K562 (cell line): Measurements from ENCODE around the gene SRRT. TPM values are rescaled to one million over a fixed set of nuclear protein-coding genes. Genes with fewer than 3 reads are reported as not detected.

Experiments
- BDP1 ChIP-seq: IDR thresholded peaks from 3 replicates; pipeline ENCODE4 v1.6.1; 2011; ENCODE audit not compliant: insufficient read length, insufficient read depth
- HIVEP1 ChIP-seq: fragments of 250-450 bp; sonication (Bioruptor Pico); IDR thresholded peaks from 2 replicates; pipeline ENCODE4 v1.4.0; 2020; ENCODE audit warnings: mild to moderate bottlenecking
- LCOR ChIP-seq: sonication (generic); formaldehyde crosslinking; IDR thresholded peaks from 2 replicates; pipeline ENCODE4 v1.8.0; 2022; ENCODE audit warnings: mild to moderate bottlenecking, missing genetic modification reagents
- NELFE ChIP-seq: IDR thresholded peaks from 2 replicates; pipeline ENCODE4 v1.6.1; 2011; ENCODE audit warnings: mild to moderate bottlenecking; ENCODE audit not compliant: insufficient read depth, insufficient read length
- NR2C1 ChIP-seq, 2 experiments: fragments of 450-650 bp; IDR thresholded peaks; 2 replicates each; pipeline ENCODE4 v1.6.1; 2017; ENCODE audit warnings: mild to moderate bottlenecking in 2 of 2, antibody characterized with exemption in 1 of 2, inconsistent platforms in 1 of 2, missing compliant biosample characterization in 1 of 2, missing genetic modification characterization in 1 of 2
- RCOR1 ChIP-seq, 2 experiments: IDR thresholded peaks; 2 replicates each; pipeline ENCODE4 v1.6.1; 2012; ENCODE audit warnings: low read depth in 2 of 2, low read length in 2 of 2, borderline replicate concordance in 1 of 2, improper control_type of control experiment in 1 of 2
- SMAD3 ChIP-seq: fragments of 450-650 bp; formaldehyde crosslinking; conservative IDR thresholded peaks from 2 replicates; pipeline ENCODE4 v1.4.0; 2020; ENCODE audit warnings: mild to moderate bottlenecking
- ZBTB1 ChIP-seq: sonication (generic); formaldehyde crosslinking; IDR thresholded peaks from 2 replicates; pipeline ENCODE4 v1.8.1; 2023; ENCODE audit warnings: missing genetic modification reagents, low read depth, mild to moderate bottlenecking, borderline replicate concordance
- ZFPM2 ChIP-seq: fragments of 250-450 bp; sonication (Bioruptor Pico); IDR thresholded peaks from 2 replicates; pipeline ENCODE4 v1.5.1; 2022; ENCODE audit warnings: mild to moderate bottlenecking
- ZNF175 ChIP-seq: fragments of 200-800 bp; sonication (Bioruptor generic); IDR thresholded peaks from 2 replicates; pipeline ENCODE4 v1.6.1; 2016; ENCODE audit warnings: low read depth, mild to moderate bottlenecking, missing genetic modification characterization, missing compliant biosample characterization
- ZNF184 ChIP-seq: sonication (generic); formaldehyde crosslinking; IDR thresholded peaks from 2 replicates; pipeline ENCODE4 v1.5.0; 2020; ENCODE audit warnings: missing genetic modification reagents
- polyA plus RNA-seq, 8 experiments: library from polyadenylated mRNA; depleted of rRNA in 4 of 8; stranded (reverse) in 5 of 8; unstranded in 3 of 8; fragments of >200 nt; fragmentation: Nextera tagmentation in 2 of 8; fragmentation: Illumina TruSeq in 1 of 8; extraction: Ambion mirVana in 2 of 8; extraction: Trizol in 1 of 8; gene quantifications; 2 replicates each; pipeline versions ENCODE4 v1.2.1 to v1.2.3, GENCODE V29; 2011 to 2014; ENCODE audit warnings: inconsistent platforms in 1 of 8, missing spikeins in 1 of 8
- total RNA-seq, 7 experiments: library from RNA; depleted of rRNA in 6 of 7; stranded (reverse); fragments of >200 nt in 6 of 7; fragmentation: Illumina TruSeq in 2 of 7; extraction: Trizol in 2 of 7; gene quantifications; 2 replicates each; pipeline versions ENCODE4 v1.2.1 to v1.2.3, GENCODE V29; 2011 to 2021; ENCODE audit warnings: low replicate concordance in 1 of 7
- TF ChIP-seq, protein P1 (sequence below): fragments of 450-650 bp; formaldehyde crosslinking; conservative IDR thresholded peaks from 2 replicates; pipeline ENCODE4 v1.4.0; 2022; ENCODE audit warnings: mild to moderate bottlenecking, missing genetic modification characterization
- TF ChIP-seq, protein P2 (sequence below): fragments of 250-450 bp; sonication (Bioruptor Pico); IDR thresholded peaks from 2 replicates; pipeline ENCODE4 v1.4.0; 2020
- TF ChIP-seq, protein P3 (sequence below), 2 experiments: fragments of 450-650 bp; formaldehyde crosslinking in 1 of 2; IDR thresholded peaks; 2 replicates each; pipeline versions ENCODE4 v1.4.0 to v1.6.1; 2014 to 2020; ENCODE audit warnings: mild to moderate bottlenecking in 2 of 2, borderline replicate concordance in 1 of 2, low read depth in 1 of 2
- TF ChIP-seq, protein P4 (sequence below): fragments of 450-650 bp; formaldehyde crosslinking; IDR thresholded peaks from 2 replicates; pipeline ENCODE4 v1.4.0; 2020; ENCODE audit warnings: mild to moderate bottlenecking, moderate library complexity

The SRRT gene
- total and polyA plus RNA-seq, 9 of the 15 experiments (the other 6 are each of a cell fraction or from before 2014, with no cell fraction given) = 10.3 to 263 (median 84.4) TPM

DNA sequence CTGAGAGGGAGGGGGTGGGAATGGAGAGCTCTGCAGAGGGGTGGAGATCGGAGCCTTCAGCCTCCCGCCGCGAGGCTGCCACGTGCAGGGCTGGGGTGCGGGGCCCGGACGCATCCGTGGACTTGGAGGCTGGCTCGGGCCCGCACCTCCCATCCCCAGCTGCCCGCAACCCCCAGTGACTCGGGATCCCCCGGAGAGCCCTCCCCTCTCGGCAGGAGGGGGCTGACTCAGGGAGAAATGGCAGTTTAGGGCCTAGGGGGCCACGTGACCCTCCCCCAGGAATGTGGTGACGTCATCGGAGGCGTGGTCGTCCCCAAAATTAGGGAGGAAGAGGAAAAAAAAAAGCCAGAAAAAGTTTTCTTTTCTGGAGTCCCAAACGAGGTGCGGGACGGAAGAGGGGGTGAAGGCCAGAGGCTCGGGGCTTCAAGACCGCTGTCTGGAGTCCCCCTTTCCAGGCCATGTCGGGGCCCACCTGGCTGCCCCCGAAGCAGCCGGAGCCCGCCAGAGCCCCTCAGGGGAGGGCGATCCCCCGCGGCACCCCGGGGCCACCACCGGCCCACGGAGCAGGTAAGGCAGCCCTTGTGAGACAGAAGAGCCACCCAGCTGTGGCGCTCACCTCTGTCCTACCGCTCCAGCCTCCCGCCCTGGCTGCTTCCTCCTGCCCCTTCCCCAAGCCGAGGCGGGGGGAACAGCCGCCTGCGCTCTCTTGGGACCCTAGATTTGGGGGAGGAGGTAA is 7.7 kb upstream of the SRRT start, which contains the start of gene TRIP6 (continued):
- TF ChIP-seq ZBTB1 (CRISPR knock-in tag) = peak; percentile 85
- TF ChIP-seq, protein P1, sequence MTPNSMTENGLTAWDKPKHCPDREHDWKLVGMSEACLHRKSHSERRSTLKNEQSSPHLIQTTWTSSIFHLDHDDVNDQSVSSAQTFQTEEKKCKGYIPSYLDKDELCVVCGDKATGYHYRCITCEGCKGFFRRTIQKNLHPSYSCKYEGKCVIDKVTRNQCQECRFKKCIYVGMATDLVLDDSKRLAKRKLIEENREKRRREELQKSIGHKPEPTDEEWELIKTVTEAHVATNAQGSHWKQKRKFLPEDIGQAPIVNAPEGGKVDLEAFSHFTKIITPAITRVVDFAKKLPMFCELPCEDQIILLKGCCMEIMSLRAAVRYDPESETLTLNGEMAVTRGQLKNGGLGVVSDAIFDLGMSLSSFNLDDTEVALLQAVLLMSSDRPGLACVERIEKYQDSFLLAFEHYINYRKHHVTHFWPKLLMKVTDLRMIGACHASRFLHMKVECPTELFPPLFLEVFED (CRISPR knock-in tag) = no peak
- TF ChIP-seq, protein P2, sequence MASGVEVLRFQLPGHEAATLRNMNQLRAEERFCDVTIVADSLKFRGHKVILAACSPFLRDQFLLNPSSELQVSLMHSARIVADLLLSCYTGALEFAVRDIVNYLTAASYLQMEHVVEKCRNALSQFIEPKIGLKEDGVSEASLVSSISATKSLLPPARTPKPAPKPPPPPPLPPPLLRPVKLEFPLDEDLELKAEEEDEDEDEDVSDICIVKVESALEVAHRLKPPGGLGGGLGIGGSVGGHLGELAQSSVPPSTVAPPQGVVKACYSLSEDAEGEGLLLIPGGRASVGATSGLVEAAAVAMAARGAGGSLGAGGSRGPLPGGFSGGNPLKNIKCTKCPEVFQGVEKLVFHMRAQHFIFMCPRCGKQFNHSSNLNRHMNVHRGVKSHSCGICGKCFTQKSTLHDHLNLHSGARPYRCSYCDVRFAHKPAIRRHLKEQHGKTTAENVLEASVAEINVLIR = peak; percentile 77
- no peak for TF ChIP-seq BDP1
- TF ChIP-seq ZNF175 (CRISPR knock-in tag) = peak; percentile 77
- no peak for TF ChIP-seq ZNF184 (CRISPR knock-in tag)
- TF ChIP-seq SMAD3 = no peak
- TF ChIP-seq, protein P3, sequence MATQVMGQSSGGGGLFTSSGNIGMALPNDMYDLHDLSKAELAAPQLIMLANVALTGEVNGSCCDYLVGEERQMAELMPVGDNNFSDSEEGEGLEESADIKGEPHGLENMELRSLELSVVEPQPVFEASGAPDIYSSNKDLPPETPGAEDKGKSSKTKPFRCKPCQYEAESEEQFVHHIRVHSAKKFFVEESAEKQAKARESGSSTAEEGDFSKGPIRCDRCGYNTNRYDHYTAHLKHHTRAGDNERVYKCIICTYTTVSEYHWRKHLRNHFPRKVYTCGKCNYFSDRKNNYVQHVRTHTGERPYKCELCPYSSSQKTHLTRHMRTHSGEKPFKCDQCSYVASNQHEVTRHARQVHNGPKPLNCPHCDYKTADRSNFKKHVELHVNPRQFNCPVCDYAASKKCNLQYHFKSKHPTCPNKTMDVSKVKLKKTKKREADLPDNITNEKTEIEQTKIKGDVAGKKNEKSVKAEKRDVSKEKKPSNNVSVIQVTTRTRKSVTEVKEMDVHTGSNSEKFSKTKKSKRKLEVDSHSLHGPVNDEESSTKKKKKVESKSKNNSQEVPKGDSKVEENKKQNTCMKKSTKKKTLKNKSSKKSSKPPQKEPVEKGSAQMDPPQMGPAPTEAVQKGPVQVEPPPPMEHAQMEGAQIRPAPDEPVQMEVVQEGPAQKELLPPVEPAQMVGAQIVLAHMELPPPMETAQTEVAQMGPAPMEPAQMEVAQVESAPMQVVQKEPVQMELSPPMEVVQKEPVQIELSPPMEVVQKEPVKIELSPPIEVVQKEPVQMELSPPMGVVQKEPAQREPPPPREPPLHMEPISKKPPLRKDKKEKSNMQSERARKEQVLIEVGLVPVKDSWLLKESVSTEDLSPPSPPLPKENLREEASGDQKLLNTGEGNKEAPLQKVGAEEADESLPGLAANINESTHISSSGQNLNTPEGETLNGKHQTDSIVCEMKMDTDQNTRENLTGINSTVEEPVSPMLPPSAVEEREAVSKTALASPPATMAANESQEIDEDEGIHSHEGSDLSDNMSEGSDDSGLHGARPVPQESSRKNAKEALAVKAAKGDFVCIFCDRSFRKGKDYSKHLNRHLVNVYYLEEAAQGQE (IDR thresholded peaks at IDR 0.05; ENCODE audit: borderline replicate concordance) = peak; percentile 87
- TF ChIP-seq, protein P3 (CRISPR knock-in tag; IDR thresholded peaks at IDR 0.05; ENCODE audit: low read depth) = no peak
- no peak for TF ChIP-seq NELFE
- peak; percentile 100 for TF ChIP-seq LCOR (CRISPR knock-in tag)
- TF ChIP-seq HIVEP1 (CRISPR knock-in tag) = no peak
- TF ChIP-seq, protein P4, sequence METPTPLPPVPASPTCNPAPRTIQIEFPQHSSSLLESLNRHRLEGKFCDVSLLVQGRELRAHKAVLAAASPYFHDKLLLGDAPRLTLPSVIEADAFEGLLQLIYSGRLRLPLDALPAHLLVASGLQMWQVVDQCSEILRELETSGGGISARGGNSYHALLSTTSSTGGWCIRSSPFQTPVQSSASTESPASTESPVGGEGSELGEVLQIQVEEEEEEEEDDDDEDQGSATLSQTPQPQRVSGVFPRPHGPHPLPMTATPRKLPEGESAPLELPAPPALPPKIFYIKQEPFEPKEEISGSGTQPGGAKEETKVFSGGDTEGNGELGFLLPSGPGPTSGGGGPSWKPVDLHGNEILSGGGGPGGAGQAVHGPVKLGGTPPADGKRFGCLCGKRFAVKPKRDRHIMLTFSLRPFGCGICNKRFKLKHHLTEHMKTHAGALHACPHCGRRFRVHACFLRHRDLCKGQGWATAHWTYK (CRISPR knock-in tag) = no peak
- 0 out of 2 replicates have a peak, but pooled peaks have one; percentile 67 for TF ChIP-seq ZFPM2 (CRISPR knock-in tag)
- TF ChIP-seq RCOR1 (IDR thresholded peaks at IDR 0.05; ENCODE audit: borderline replicate concordance in 1 of 2, low read depth in 2 of 2, low read length in 2 of 2) = peak in 1 of 2 experiments; percentile 41; a peak in 1 of 4 replicates
- TF ChIP-seq NR2C1 (IDR thresholded peaks at IDR 0.05) = no peak
- no peak for TF ChIP-seq NR2C1 (tag; IDR thresholded peaks at IDR 0.05)
